Kidney epithelial cell (primary cell): ENCODE results near the gene ICOS. TPM values are rescaled to one million over a fixed set of nuclear protein-coding genes. Genes with fewer than 3 reads are reported as not detected.

ENCODE experiments used
- DNase-seq: peaks from one replicate; pipeline ENCODE4 v3.0.0-alpha.2; 2010; ENCODE audit warnings: low read depth
- H3K27me3 ChIP-seq: 2 replicates; pipeline ENCODE4 v1.6.0; 2011; ENCODE audit warnings: low read length; ENCODE audit not compliant: control insufficient read depth, insufficient read depth
- H3K36me3 ChIP-seq: 2 replicates; pipeline ENCODE4 v1.5.1; 2011; ENCODE audit warnings: low read length; ENCODE audit not compliant: control insufficient read depth, insufficient read depth
- H3K4me3 ChIP-seq: 2 replicates; pipeline ENCODE4 v1.5.1; 2011; ENCODE audit warnings: low read depth, mild to moderate bottlenecking, control low read depth, low read length
- total RNA-seq: library from RNA; depleted of rRNA; stranded (reverse); fragments of >200 nt; gene quantifications from 2 replicates; pipeline ENCODE4 v1.2.3, GENCODE V29; 2015
- TF ChIP-seq, protein P1 (sequence below): IDR thresholded peaks from 2 replicates; pipeline ENCODE4 v1.5.1; 2011; ENCODE audit warnings: mild to moderate bottlenecking, moderate library complexity, low read length, control low read depth, inconsistent platforms; ENCODE audit not compliant: insufficient read depth, poor library complexity, severe bottlenecking

ICOS gene, protein sequence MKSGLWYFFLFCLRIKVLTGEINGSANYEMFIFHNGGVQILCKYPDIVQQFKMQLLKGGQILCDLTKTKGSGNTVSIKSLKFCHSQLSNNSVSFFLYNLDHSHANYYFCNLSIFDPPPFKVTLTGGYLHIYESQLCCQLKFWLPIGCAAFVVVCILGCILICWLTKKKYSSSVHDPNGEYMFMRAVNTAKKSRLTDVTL
- total RNA-seq = not detected in 2 replicates

DNA sequence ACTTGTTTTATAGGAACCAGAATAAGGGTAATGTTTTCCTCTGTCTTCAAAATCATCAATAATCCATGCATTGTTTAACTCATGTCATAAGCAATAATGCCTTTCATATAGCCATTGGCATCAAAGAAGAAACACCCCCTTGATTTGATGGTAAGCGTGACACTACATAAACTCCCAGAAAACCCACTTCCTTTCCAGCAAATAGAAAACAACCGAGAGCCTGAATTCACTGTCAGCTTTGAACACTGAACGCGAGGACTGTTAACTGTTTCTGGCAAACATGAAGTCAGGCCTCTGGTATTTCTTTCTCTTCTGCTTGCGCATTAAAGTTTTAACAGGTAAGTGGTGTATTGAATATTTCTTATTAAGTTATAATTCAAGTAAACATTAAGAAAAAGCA, at the start of gene ICOS:
ICOS (plus strand) TSS at position 229 of the 400 bp plus-strand sequence; CDS start at position 281, 52 bp downstream.
- TF ChIP-seq, protein P1, sequence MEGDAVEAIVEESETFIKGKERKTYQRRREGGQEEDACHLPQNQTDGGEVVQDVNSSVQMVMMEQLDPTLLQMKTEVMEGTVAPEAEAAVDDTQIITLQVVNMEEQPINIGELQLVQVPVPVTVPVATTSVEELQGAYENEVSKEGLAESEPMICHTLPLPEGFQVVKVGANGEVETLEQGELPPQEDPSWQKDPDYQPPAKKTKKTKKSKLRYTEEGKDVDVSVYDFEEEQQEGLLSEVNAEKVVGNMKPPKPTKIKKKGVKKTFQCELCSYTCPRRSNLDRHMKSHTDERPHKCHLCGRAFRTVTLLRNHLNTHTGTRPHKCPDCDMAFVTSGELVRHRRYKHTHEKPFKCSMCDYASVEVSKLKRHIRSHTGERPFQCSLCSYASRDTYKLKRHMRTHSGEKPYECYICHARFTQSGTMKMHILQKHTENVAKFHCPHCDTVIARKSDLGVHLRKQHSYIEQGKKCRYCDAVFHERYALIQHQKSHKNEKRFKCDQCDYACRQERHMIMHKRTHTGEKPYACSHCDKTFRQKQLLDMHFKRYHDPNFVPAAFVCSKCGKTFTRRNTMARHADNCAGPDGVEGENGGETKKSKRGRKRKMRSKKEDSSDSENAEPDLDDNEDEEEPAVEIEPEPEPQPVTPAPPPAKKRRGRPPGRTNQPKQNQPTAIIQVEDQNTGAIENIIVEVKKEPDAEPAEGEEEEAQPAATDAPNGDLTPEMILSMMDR = no peak

DNA sequence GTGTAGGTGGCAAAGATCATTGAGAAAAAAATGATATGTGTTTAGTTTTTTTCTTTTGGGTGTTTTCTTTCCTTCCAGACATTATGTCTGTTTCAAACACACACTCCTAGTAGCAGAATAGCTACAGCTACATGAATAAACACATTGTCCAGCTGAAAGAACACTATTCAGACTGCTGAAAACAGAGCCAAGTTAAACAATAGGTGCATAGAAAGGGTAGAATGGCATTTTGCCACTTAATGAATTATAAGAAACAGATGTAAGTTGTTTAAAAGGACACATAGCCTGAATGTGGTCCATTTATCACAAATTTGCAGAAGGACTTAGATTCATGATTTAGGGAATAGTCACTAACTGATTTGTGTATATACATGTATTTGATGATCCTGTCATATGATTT, 48.9 kb upstream of the ICOS start:
- no peak overlapping the region for H3K4me3 ChIP-seq
- H3K27me3 ChIP-seq = no peaks in the 10 kb centered on the region
- TF ChIP-seq, protein P1 = no peak
- no peak for DNase-seq
- no peaks in the 10 kb centered on the region for H3K36me3 ChIP-seq

More for the DNA sequence above, at the start of gene ICOS:
- no peaks in the 10 kb centered on the region for H3K27me3 ChIP-seq
- H3K36me3 ChIP-seq = no peaks in the 10 kb centered on the region
- DNase-seq = no peak
- no peak within 1 kb of the TSS for H3K4me3 ChIP-seq

DNA sequence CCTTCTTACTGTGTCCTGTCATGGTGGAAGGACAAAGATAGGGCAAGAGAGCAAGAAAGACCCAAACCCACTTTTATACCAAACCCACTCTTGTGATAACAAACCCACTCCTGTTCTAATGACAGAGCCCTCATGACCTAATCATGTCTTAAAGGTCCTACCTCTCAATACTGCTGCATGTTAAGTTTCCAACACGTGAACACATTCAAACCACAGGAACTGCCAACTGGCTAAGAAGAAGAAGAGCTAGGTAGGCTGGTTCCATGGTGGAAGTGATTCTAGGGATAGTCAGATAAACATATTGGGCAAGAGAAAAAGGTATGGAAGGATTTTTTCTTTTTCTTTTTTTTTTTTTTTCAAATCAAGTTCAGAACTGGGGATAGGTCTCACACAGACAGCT, 47.0 kb upstream of the ICOS start:
- TF ChIP-seq, protein P1 = no peak
- no peaks in the 10 kb centered on the region for H3K36me3 ChIP-seq
- no peaks in the 10 kb centered on the region for H3K27me3 ChIP-seq
- no peak for DNase-seq
- H3K4me3 ChIP-seq = no peak overlapping the region

DNA sequence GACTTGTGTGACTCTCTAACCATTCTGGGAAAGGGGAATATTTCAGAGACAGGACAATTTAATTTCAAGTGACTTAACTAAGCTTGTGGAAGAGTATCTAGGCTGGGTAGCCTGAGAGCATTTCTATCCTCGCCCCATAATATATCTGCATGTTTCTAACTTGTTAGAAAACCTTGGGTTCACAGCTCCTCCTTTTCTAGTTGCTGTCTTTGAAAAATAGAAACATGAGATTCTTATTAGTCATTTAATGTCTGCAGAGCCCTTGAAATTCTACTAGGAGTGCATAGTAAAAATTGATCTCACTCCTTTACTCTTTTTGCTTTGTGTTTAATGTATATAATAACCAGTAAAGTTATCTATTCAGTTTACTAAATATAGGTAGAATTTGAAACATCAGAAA, 46.6 kb upstream of the ICOS start:
- Histone ChIP-seq H3K36me3 (no peaks in the 10 kb centered on the region), H3K27me3 (no peaks in the 10 kb centered on the region), H3K4me3 (no peak overlapping the region)
- DNase-seq = no peak
- TF ChIP-seq, protein P1 = no peak

DNA sequence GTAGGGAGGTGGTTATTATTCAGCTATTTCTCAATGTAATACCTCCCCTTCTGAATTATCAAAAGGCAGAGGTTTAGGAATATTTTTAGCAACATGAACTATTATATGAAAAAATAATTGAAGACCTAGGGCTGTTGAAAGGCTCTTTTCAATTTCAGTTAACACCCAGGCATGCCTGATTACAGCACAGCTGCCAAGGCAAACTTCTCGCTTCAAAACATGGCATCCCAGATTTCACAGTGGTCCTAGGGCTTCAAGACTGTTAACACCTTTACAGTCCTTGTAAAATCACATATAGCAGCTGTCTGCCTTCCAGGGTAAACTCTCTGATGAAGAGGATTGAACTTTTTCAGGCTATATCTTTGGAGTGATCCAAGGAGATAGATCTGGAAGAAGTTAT, 45.8 kb upstream of the ICOS start:
- Histone ChIP-seq H3K27me3 (no peaks in the 10 kb centered on the region), H3K4me3 (no peak overlapping the region), H3K36me3 (no peaks in the 10 kb centered on the region)
- TF ChIP-seq, protein P1 = no peak
- DNase-seq = no peak

DNA sequence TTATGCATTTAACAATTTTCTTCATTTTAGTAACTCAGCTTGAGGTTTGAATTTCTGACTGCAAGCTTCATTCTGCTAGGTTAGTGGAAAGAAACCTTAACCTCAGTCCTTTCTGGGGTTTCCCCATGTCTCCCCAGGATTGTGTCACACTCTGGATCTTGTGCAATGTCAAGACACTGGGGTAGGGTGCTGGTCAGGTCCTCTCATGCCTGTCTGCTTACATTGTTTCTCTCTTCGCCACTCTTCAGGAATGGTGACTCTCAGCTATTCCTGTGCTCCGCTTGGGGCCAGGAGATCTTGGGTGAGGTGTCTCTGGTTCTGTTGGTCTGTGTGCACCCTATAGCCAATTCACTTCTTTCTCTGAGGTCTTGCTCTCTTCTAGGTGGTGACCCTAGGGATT, 45.1 kb upstream of the ICOS start:
- no peak overlapping the region for H3K4me3 ChIP-seq
- TF ChIP-seq, protein P1 = no peak
- H3K27me3 ChIP-seq = no peaks in the 10 kb centered on the region
- no peaks in the 10 kb centered on the region for H3K36me3 ChIP-seq
- DNase-seq = no peak
